Lower lobe of right lung (tissue), 2 donors: ENCODE data around the gene ABI3BP. TPM values are rescaled to one million over a fixed set of nuclear protein-coding genes. Genes with fewer than 3 reads are reported as not detected.

Experiments used
- ATAC-seq, 2 donors: fragments of 200-7000 bp; cut with Tn5 transposase; one replicate each; pipeline ENCODE4 v1.9.1; 2020 to 2022; ENCODE audit warnings: mild to moderate bottlenecking in 2 of 2, moderate library complexity in 2 of 2
- DNase-seq: peaks from one replicate; pipeline ENCODE4 v3.0.0-alpha.2; 2020
- H3K27ac ChIP-seq: fragments of 200-600 bp; one replicate; pipeline ENCODE4 v1.8.0; 2022
- H3K27me3 ChIP-seq: fragments of 200-600 bp; one replicate; pipeline ENCODE4 v1.8.0; 2022; ENCODE audit warnings: low read depth
- H3K36me3 ChIP-seq: fragments of 200-600 bp; one replicate; pipeline ENCODE4 v1.8.0; 2022; ENCODE audit warnings: mild to moderate bottlenecking
- H3K4me1 ChIP-seq: fragments of 200-600 bp; one replicate; pipeline ENCODE4 v1.8.0; 2022
- H3K4me3 ChIP-seq: fragments of 200-600 bp; one replicate; pipeline ENCODE4 v1.8.0; 2022; ENCODE audit warnings: mild to moderate bottlenecking
- H3K9me3 ChIP-seq: fragments of 200-600 bp; one replicate; pipeline ENCODE4 v1.8.0; 2022
- intact Hi-C: fragments of 100-400 bp; cut with DNase I; formaldehyde crosslinking; loops from one replicate; pipeline ENCODE4 v1.11.0; 2022
- total RNA-seq: library from RNA; stranded (reverse); fragmentation: NEBNext Ultra II Directional; extraction: Animal tissue kit (Norgen Biotek cat#: 25700); gene quantifications from one replicate; pipeline ENCODE4 v1.2.1, GENCODE V29; 2021
- TF ChIP-seq, protein P1 (sequence below): fragments of 200-600 bp; IDR thresholded peaks from one replicate; pipeline ENCODE4 v1.8.0; 2022; ENCODE audit warnings: antibody characterized with exemption, mild to moderate bottlenecking
- donor health status: DM: no; HTN: yes; CAD: no; lungs with severe emphysema.

The ABI3BP gene
- total RNA-seq, 1 donor from 2014 or later: 108 TPM

DNA sequence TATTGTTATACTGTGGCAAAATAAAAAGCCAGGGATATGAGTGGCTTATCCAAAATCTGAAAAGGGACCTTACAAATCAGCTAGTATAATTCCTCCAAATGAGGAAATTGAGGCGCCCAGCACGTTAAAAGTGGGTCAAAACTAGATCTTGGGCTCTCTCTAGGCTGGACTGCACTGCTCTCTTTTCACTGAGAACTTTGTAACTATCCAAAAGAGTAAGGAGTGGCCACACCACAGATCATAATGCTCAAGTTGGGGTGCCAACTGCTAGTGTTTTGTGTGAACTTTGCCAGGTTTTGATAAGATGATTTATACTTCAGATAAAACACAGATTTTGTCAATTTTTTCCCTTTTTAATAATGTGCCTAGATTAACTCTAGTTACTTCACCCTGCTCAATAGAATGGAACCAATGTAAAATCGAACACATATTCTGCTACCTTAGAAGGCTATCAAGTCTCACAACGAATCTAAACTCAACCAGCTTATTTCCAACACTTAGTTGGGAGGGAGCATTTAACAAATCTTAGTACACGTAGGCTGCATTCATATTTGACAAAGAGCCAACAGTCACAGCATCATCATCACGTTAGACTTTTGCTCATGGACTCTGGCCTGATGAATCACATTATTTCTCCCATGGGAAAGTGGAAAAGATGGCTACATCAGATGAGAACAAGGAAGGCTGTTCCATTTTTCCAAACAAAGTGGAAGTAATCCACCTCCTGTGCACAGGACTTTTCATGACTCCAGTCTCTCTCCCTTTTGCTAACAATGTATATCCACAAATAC, 64.4 kb downstream of the ABI3BP start:
- no peak overlapping the region for H3K27ac ChIP-seq

GRCh38 chr3:100927775-100928174, 65.4 kb downstream of the ABI3BP start:
- DNase-seq: no peak
- Histone ChIP-seq H3K9me3 (no peaks in the 10 kb centered on the region), H3K36me3 (no peaks in the 10 kb centered on the region), H3K4me1 (no peaks in the 10 kb centered on the region), H3K27me3 (no peaks in the 10 kb centered on the region), H3K4me3 (no peak overlapping the region), H3K27ac (no peak overlapping the region)
- intact Hi-C loops: no loop called here
- TF ChIP-seq, protein P1, sequence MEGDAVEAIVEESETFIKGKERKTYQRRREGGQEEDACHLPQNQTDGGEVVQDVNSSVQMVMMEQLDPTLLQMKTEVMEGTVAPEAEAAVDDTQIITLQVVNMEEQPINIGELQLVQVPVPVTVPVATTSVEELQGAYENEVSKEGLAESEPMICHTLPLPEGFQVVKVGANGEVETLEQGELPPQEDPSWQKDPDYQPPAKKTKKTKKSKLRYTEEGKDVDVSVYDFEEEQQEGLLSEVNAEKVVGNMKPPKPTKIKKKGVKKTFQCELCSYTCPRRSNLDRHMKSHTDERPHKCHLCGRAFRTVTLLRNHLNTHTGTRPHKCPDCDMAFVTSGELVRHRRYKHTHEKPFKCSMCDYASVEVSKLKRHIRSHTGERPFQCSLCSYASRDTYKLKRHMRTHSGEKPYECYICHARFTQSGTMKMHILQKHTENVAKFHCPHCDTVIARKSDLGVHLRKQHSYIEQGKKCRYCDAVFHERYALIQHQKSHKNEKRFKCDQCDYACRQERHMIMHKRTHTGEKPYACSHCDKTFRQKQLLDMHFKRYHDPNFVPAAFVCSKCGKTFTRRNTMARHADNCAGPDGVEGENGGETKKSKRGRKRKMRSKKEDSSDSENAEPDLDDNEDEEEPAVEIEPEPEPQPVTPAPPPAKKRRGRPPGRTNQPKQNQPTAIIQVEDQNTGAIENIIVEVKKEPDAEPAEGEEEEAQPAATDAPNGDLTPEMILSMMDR: no peak
- ATAC-seq: no peak

More for the DNA sequence above, 64.4 kb downstream of the ABI3BP start:
- no peak for ATAC-seq
- Histone ChIP-seq H3K4me1 (no peaks in the 10 kb centered on the region), H3K27me3 (no peaks in the 10 kb centered on the region), H3K36me3 (no peaks in the 10 kb centered on the region), H3K9me3 (no peaks in the 10 kb centered on the region), H3K4me3 (no peak overlapping the region)
- TF ChIP-seq, protein P1: no peak
- intact Hi-C loops: no loop called here
- no peak for DNase-seq

DNA sequence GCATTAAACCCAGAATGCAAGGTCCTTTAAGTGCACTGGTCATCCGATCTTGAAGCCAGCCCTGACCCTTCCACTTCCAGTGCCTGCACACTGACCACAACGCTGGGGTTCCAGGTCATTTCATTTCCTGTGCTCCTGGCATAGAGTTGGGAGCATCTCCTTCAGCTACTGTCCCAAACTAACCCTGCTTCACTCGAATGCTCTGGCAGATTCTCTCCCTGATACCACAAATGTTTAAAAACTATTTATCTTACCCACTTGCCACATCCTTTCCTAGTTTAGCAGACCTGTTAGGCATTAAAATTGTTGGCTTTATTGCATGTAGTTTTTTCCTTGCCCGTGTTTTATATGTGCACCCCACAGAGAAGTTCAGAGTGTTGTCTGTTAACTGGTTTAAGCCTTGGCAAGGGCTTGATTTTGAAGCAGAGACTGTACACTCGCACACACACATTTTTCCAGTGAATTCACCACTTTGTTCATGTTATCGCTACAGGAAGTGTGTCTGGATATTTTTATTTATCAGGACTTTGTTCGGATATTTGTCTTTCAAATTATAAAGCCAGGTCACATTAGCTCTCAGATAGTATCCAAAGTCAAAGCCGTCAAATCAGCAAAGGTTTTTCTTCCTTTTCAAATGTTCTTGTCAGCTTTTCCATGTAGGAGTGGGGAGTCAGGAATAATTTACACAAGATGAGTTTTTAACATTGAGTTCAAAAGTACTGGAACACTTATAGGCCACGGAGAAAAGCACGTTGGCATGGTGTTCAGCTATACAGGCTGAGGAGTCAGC, 77.3 kb downstream of the ABI3BP start:
- no peak for DNase-seq
- H3K27ac ChIP-seq: no peak overlapping the region
- H3K4me1 ChIP-seq: no peaks in the 10 kb centered on the region
- H3K36me3 ChIP-seq: no peaks in the 10 kb centered on the region
- H3K4me3 ChIP-seq: no peak overlapping the region
- no peaks in the 10 kb centered on the region for H3K9me3 ChIP-seq
- no peak for ATAC-seq
- intact Hi-C loops: no loop called here
- no peaks in the 10 kb centered on the region for H3K27me3 ChIP-seq
- TF ChIP-seq, protein P1: no peak

- Histone ChIP-seq H3K9me3 (no peaks in the 10 kb centered on the region), H3K4me3 (no peak overlapping the region), H3K4me1 (no peaks in the 10 kb centered on the region), H3K27ac (no peak overlapping the region), H3K27me3 (no peaks in the 10 kb centered on the region), H3K36me3 (no peaks in the 10 kb centered on the region)
- TF ChIP-seq, protein P1: no peak
- intact Hi-C loops: no loop called here
- no peak for DNase-seq
- ATAC-seq: no peak
Observed at GRCh38 chr3:100913870-100914648, 79.2 kb downstream of the ABI3BP start.

DNA sequence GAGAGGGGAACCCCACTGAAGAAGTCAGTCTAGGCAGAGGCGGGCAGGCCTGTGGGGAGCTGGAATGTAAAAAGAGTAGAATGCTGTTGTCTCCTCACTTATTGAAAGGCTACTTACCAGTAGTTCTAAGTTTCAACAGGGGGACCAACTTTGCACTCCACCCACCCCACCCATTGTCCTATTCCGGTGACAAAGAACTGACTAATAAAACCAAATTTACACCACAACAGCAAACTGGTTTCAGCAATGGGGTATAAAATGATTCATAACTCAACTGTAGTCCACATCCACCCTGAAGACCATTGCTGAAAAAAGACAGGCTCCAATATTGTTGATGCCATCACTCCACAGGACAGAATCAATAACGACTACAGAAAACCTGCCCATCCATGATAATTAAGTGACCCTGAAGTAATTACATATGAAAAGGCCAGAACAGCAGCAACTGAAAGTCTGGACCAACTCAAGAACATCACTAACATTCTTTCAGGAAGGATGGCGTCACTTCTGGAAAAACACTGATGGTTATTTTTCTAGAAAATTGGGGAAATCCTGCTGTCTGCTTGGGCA, 80.2 kb downstream of the ABI3BP start:
- H3K4me3 ChIP-seq: no peak overlapping the region
- no peaks in the 10 kb centered on the region for H3K36me3 ChIP-seq
- intact Hi-C loops: no loop called here
- DNase-seq: no peak
- H3K4me1 ChIP-seq: no peaks in the 10 kb centered on the region
- TF ChIP-seq, protein P1: no peak
- no peaks in the 10 kb centered on the region for H3K9me3 ChIP-seq
- no peak for ATAC-seq
- no peak overlapping the region for H3K27ac ChIP-seq
- no peaks in the 10 kb centered on the region for H3K27me3 ChIP-seq
